GM12878 (cell line): ENCODE results near the gene EXOSC1. TPM values are rescaled to one million over a fixed set of nuclear protein-coding genes. Genes with fewer than 3 reads are reported as not detected.

Experiments used
- ATAC-seq: fragments of 200-7000 bp; cut with Tn5 transposase; 3 replicates; pipeline ENCODE4 v1.9.1; 2020; ENCODE audit warnings: mild to moderate bottlenecking, moderate library complexity
- BruUV-seq: library from RNA; stranded (reverse); fragments of 400-500 nt; replicated peaks from 2 replicates; lab custom pipeline; 2021; lab: Mats Ljungman, UMichigan
- CTCF ChIA-PET: fragments of 300-600 bp; sonication (Branson Sonifier 250); formaldehyde crosslinking; extraction: SDS; loops from one replicate; lab custom pipeline; 2021; ENCODE audit warnings: inconsistent platforms; lab: Yijun Ruan, JAX
- POLR2A ChIA-PET: fragments of 350-600 bp; formaldehyde crosslinking; extraction: SDS; loops from one replicate; lab custom pipeline; 2021; ENCODE audit warnings: inconsistent platforms; lab: Charles Lee
- RAD21 ChIA-PET: fragments of 300-600 bp; sonication (Branson Sonifier 250); formaldehyde crosslinking; loops from one replicate; lab custom pipeline; 2023; ENCODE audit warnings: antibody characterized with exemption; ENCODE audit not compliant: unreplicated experiment; lab: Charles Lee
- SMC1A ChIA-PET: fragments of 300-600 bp; sonication (Branson Sonifier 250); formaldehyde crosslinking; loops from one replicate; lab custom pipeline; 2023; ENCODE audit not compliant: unreplicated experiment, uncharacterized antibody; lab: Charles Lee
- DNase-seq: peaks from one replicate; pipeline ENCODE4 v3.0.0-alpha.2; 2011; ENCODE audit warnings: low read depth, low spot score
- FAIRE-seq: peaks from 3 replicates; lab custom pipeline; 2011; peaks lifted over from hg19 to GRCh38; lab: Jason Lieb, UNC
- H2AFZ ChIP-seq: 2 replicates; pipeline ENCODE4 v1.6.0; 2011; ENCODE audit warnings: low read depth, low read length, control low read depth; ENCODE audit not compliant: control insufficient read depth
- H3K27ac ChIP-seq: 2 replicates; pipeline ENCODE4 v1.5.1; 2011; ENCODE audit warnings: control low read depth; ENCODE audit not compliant: control insufficient read depth, insufficient read depth
- H3K27me3 ChIP-seq, 2 experiments: replicated peaks in 1 of 2; 2 replicates each; pipeline versions ENCODE4 v1.6.0 to v1.6.1; 2011; ENCODE audit warnings: low read length in 1 of 2; ENCODE audit not compliant: control insufficient read depth in 2 of 2, insufficient read depth in 2 of 2
- H3K36me3 ChIP-seq, 2 experiments: 2 replicates each; pipeline ENCODE4 v1.5.1; 2011; ENCODE audit warnings: low read length in 1 of 2; ENCODE audit not compliant: control insufficient read depth in 2 of 2, insufficient read depth in 2 of 2
- H3K4me1 ChIP-seq: 2 replicates; pipeline ENCODE4 v1.6.1; 2011; ENCODE audit warnings: mild to moderate bottlenecking, low read length, moderate library complexity, mixed read lengths; ENCODE audit not compliant: control insufficient read depth, insufficient read depth
- H3K4me2 ChIP-seq: 2 replicates; pipeline ENCODE4 v1.6.0; 2011; ENCODE audit warnings: control low read depth; ENCODE audit not compliant: control insufficient read depth, insufficient read depth
- H3K4me3 ChIP-seq: fragments of 200-600 bp; sonication (generic); 2 replicates; pipeline ENCODE4 v1.5.1; 2016
- H3K79me2 ChIP-seq: 2 replicates; pipeline ENCODE4 v1.6.0; 2011; ENCODE audit warnings: low read length; ENCODE audit not compliant: control insufficient read depth, insufficient read depth
- H3K9ac ChIP-seq: 2 replicates; pipeline ENCODE4 v1.8.0; 2011; ENCODE audit warnings: low read length, control low read depth, mixed read lengths; ENCODE audit not compliant: control insufficient read depth, insufficient read depth
- H3K9me3 ChIP-seq: replicated peaks from 3 replicates; pipeline ENCODE4 v1.5.1; 2011; ENCODE audit warnings: mild to moderate bottlenecking, low read length; ENCODE audit not compliant: control insufficient read depth, insufficient read depth
- H4K20me1 ChIP-seq: 2 replicates; pipeline ENCODE4 v1.6.0; 2011; ENCODE audit not compliant: control insufficient read depth, insufficient read depth
- CBX5 ChIP-seq: sonication (generic); IDR thresholded peaks from 2 replicates; pipeline ENCODE4 v1.6.1; 2016; ENCODE audit warnings: low read depth, moderate library complexity, mild to moderate bottlenecking, inconsistent platforms
- CHD2 ChIP-seq: IDR thresholded peaks from 2 replicates; pipeline ENCODE4 v1.6.1; 2011; ENCODE audit warnings: low read depth, low read length, improper control_type of control experiment, borderline replicate concordance
- CHD4 ChIP-seq: fragments of 200-600 bp; sonication (generic); IDR thresholded peaks from 2 replicates; pipeline ENCODE4 v1.6.1; 2016; ENCODE audit warnings: mild to moderate bottlenecking
- CREB1 ChIP-seq: IDR thresholded peaks from 2 replicates; pipeline ENCODE4 v1.6.1; 2012; ENCODE audit warnings: low read depth, mild to moderate bottlenecking, inconsistent platforms
- CREM ChIP-seq: IDR thresholded peaks from 2 replicates; pipeline ENCODE4 v1.6.1; 2014; ENCODE audit warnings: antibody characterized with exemption, low read depth
- FOS ChIP-seq: IDR thresholded peaks from 3 replicates; pipeline ENCODE4 v1.6.1; 2011; ENCODE audit warnings: borderline replicate concordance; ENCODE audit not compliant: insufficient read length; ENCODE audit errors: extremely low read depth
- GATAD2B ChIP-seq: fragments of 450-650 bp; conservative IDR thresholded peaks from 2 replicates; pipeline ENCODE4 v1.6.1; 2017; ENCODE audit warnings: low read depth, mild to moderate bottlenecking, moderate library complexity
- HCFC1 ChIP-seq: fragments of 150-350 bp; IDR thresholded peaks from 2 replicates; pipeline ENCODE4 v1.6.1; 2014; ENCODE audit warnings: low read length
- IRF4 ChIP-seq: IDR thresholded peaks from 2 replicates; pipeline ENCODE4 v1.6.1; 2011; ENCODE audit warnings: low read depth, low read length
- KAT2A ChIP-seq: conservative IDR thresholded peaks from 2 replicates; pipeline ENCODE4 v1.6.1; 2011; ENCODE audit warnings: low read depth, low read length; ENCODE audit not compliant: control insufficient read depth
- LARP7 ChIP-seq: fragments of 450-650 bp; IDR thresholded peaks from 2 replicates; pipeline ENCODE4 v1.6.1; 2017; ENCODE audit warnings: mild to moderate bottlenecking
- NFXL1 ChIP-seq: fragments of 450-650 bp; IDR thresholded peaks from 2 replicates; pipeline ENCODE4 v1.6.1; 2017; ENCODE audit warnings: antibody characterized with exemption, mild to moderate bottlenecking, borderline replicate concordance
- RAD21 ChIP-seq: IDR thresholded peaks from 2 replicates; pipeline ENCODE4 v1.6.1; 2011; ENCODE audit warnings: mild to moderate bottlenecking, low read depth, low read length, moderate library complexity; ENCODE audit not compliant: insufficient read depth
- RAD51 ChIP-seq: fragments of 450-650 bp; IDR thresholded peaks from 2 replicates; pipeline ENCODE4 v1.6.1; 2016; ENCODE audit warnings: moderate library complexity, mild to moderate bottlenecking, inconsistent platforms
- RB1 ChIP-seq: fragments of 450-650 bp; formaldehyde crosslinking; IDR thresholded peaks from 2 replicates; pipeline ENCODE4 v1.6.1; 2017; ENCODE audit warnings: mild to moderate bottlenecking, borderline replicate concordance
- RCOR1 ChIP-seq: conservative IDR thresholded peaks from 2 replicates; pipeline ENCODE4 v1.6.1; 2012; ENCODE audit warnings: low read depth, low read length, improper control_type of control experiment
- SIN3A ChIP-seq: IDR thresholded peaks from 2 replicates; pipeline ENCODE4 v1.6.1; 2012; ENCODE audit warnings: low read depth, low read length, improper control_type of control experiment
- SMAD1 ChIP-seq: fragments of 450-650 bp; IDR thresholded peaks from 2 replicates; pipeline ENCODE4 v1.6.1; 2018; ENCODE audit warnings: mild to moderate bottlenecking, low read depth; ENCODE audit not compliant: partially characterized antibody
- SREBF1 ChIP-seq: IDR thresholded peaks from 2 replicates; pipeline ENCODE4 v1.6.1; 2012; ENCODE audit warnings: mild to moderate bottlenecking, low read length
- YY1 ChIP-seq: IDR thresholded peaks from 2 replicates; pipeline ENCODE4 v1.6.1; 2011; ENCODE audit warnings: low read depth, mild to moderate bottlenecking, low read length
- ZNF24 ChIP-seq: fragments of 450-650 bp; IDR thresholded peaks from 2 replicates; pipeline ENCODE4 v1.6.1; 2017; ENCODE audit warnings: antibody characterized with exemption, mild to moderate bottlenecking
- ZNF687 ChIP-seq: fragments of 450-650 bp; IDR thresholded peaks from 2 replicates; pipeline ENCODE4 v1.6.1; 2017; ENCODE audit warnings: mild to moderate bottlenecking, moderate library complexity
- WGBS: methylation state at CpG from one replicate; pipeline ENCODE4 v1.1.6; 2016; ENCODE audit warnings: low lambda C conversion rate; ENCODE audit not compliant: insufficient replicate concordance, insufficient coverage; ENCODE audit errors: missing lambda C conversion rate; 5-methylcytosine and 5-hydroxymethylcytosine counted together
- in situ Hi-C: fragments of 300-500 bp; cut with MboI; formaldehyde crosslinking; loops from 9 replicates; pipeline ENCODE4 v1.14.3; 2018; ENCODE audit warnings: mixed read lengths
- intact Hi-C: fragments of 100-400 bp; cut with micrococcal nuclease; formaldehyde crosslinking; loops from one replicate; pipeline ENCODE4 v1.14.2; 2022; ENCODE audit not compliant: unreplicated experiment
- polyA plus RNA-seq, 11 experiments: library from polyadenylated mRNA; depleted of rRNA in 4 of 11; unstranded in 6 of 11; stranded (reverse) in 5 of 11; fragments of >200 nt; fragmentation: Nextera tagmentation in 4 of 11; fragmentation: Illumina TruSeq in 1 of 11; extraction: Ambion mirVana in 4 of 11; extraction: Trizol in 1 of 11; gene quantifications; 1 replicate in 1 of 11; 2 replicates in 10 of 11; pipeline versions ENCODE4 v1.2.1 to v1.2.3, GENCODE V29; 2011 to 2016; ENCODE audit warnings: inconsistent platforms in 2 of 11, missing spikeins in 2 of 11, low read depth in 1 of 11
- total RNA-seq, 4 experiments: library from RNA; depleted of rRNA in 3 of 4; stranded (reverse); fragments of >200 nt in 3 of 4; fragmentation: Illumina TruSeq in 1 of 4; extraction: Trizol in 1 of 4; gene quantifications; 2 replicates each; pipeline versions ENCODE4 v1.2.1 to v1.2.3, GENCODE V29; 2013 to 2021

EXOSC1 gene
- total and polyA plus RNA-seq, 10 of the 15 experiments (the other 5 are each of a cell fraction or from before 2014, with no cell fraction given) = 43.4 to 121 (median 75.1) TPM

- DNase-seq (peak; percentile 95), FAIRE-seq (peak; percentile 66), ATAC-seq (peak; percentile 92)
- RAD21 ChIA-PET = no interaction called here
- intact Hi-C loops = loop anchor here (2.0 to 5.0 kb wide), 2 partner anchors 19 to 71 kb away; partner anchors contain the start of genes MMS19 and UBTD1
- Histone ChIP-seq H3K27me3 (no peaks in the 10 kb centered on the region), H3K4me1 (peaks cover 18% of the 10 kb centered on the region), H3K4me3 (peak within 1 kb of the TSS; percentile 97), H2AFZ (peak within 1 kb of the TSS; percentile 86), H3K9ac (peak within 1 kb of the TSS; percentile 89), H3K4me2 (peak within 1 kb of the TSS; percentile 78), H3K79me2 (peaks cover 55% of the 10 kb centered on the region), H3K36me3 (peaks cover 4 to 16% of the 10 kb centered on the region in 2 experiments; a peak in 3 of 4 replicates), H3K9me3 (no peaks in the 10 kb centered on the region), H4K20me1 (peaks cover 6% of the 10 kb centered on the region; the same call in 1 of the 2 replicates), H3K27ac (peak within 1 kb of the TSS; percentile 95)
- SMC1A ChIA-PET = no interaction called here
- POLR2A ChIA-PET = interaction anchor here (2.4 kb wide), 1 partner anchor 19 kb away, joined by 6 read pairs; no protein-coding TSS in a partner anchor
- no TSS peak for BruUV-seq
- in situ Hi-C loops = no loop called here
- WGBS = under 1% methylated on average over 78 of the region's 90 CpGs
- CTCF ChIA-PET = no interaction called here
- TF ChIP-seq IRF4 (no peak), ZNF24 (no peak), CBX5 (no peak), HCFC1 (peak; percentile 36; the same call in 1 of the 2 replicates), KAT2A (no peak), CHD2 (peak; percentile 39; the same call in 1 of the 2 replicates), ZNF687 (peak; percentile 57), RAD51 (no peak), CREM (peak; percentile 37; the same call in 1 of the 2 replicates), LARP7 (peak; percentile 95), SMAD1 (no peak), CHD4 (no peak), RAD21 (0 out of 2 replicates have a peak, but pooled peaks have one; percentile 1), NFXL1 (no peak), YY1 (peak; percentile 85), GATAD2B (peak; percentile 62; the same call in 1 of the 2 replicates), FOS (no peak), RCOR1 (no peak), RB1 (peak; percentile 65; the same call in 1 of the 2 replicates), CREB1 (0 out of 2 replicates have a peak, but pooled peaks have one; percentile 57), SIN3A (no peak), SREBF1 (no peak; the same call in none of the 2 replicates)
Measured at GRCh38 chr10:97425964-97426775, 19.6 kb downstream of the EXOSC1 start, which contains the start of gene PGAM1. TSS of gene PGAM1 (plus strand) at chr10:97426191. CDS start at chr10:97426308, 117 bp downstream.
